SK-N-SH treated with all-trans-retinoic acid at 6 μM for 48 hours (cell line): ENCODE data around the gene BTG2.

Experiments used
- BACH2 ChIP-seq: fragments of 250-450 bp; sonication (Bioruptor Pico); IDR thresholded peaks from 2 replicates; pipeline ENCODE4 v1.9.0; 2021; ENCODE audit warnings: mild to moderate bottlenecking, borderline replicate concordance
- CSRNP3 ChIP-seq: fragments of 250-450 bp; sonication (Bioruptor Pico); IDR thresholded peaks from 2 replicates; pipeline ENCODE4 v1.5.1; 2021; ENCODE audit warnings: mild to moderate bottlenecking, moderate library complexity
- GLIS3 ChIP-seq: fragments of 250-450 bp; sonication (Bioruptor Pico); IDR thresholded peaks from 2 replicates; pipeline ENCODE4 v1.5.0; 2020; ENCODE audit warnings: mild to moderate bottlenecking, moderate library complexity
- OSR1 ChIP-seq: fragments of 250-450 bp; sonication (Bioruptor Pico); IDR thresholded peaks from 2 replicates; pipeline ENCODE4 v1.8.0; 2022; ENCODE audit warnings: moderate library complexity, mild to moderate bottlenecking, inconsistent platforms
- PATZ1 ChIP-seq: fragments of 250-450 bp; sonication (Bioruptor Pico); IDR thresholded peaks from 2 replicates; pipeline ENCODE4 v1.8.0; 2020; ENCODE audit warnings: mild to moderate bottlenecking, moderate library complexity, borderline replicate concordance
- PPARA ChIP-seq: fragments of 250-450 bp; sonication (Bioruptor Pico); IDR thresholded peaks from 2 replicates; pipeline ENCODE4 v1.5.0; 2020; ENCODE audit warnings: mild to moderate bottlenecking, borderline replicate concordance
- SNAI2 ChIP-seq: fragments of 250-450 bp; sonication (Bioruptor Pico); IDR thresholded peaks from 2 replicates; pipeline ENCODE4 v1.5.0; 2020; ENCODE audit warnings: mild to moderate bottlenecking, moderate library complexity
- TOX ChIP-seq: fragments of 250-450 bp; sonication (Bioruptor Pico); IDR thresholded peaks from 2 replicates; pipeline ENCODE4 v1.8.0; 2021; ENCODE audit warnings: mild to moderate bottlenecking, moderate library complexity, borderline replicate concordance
- TSHZ2 ChIP-seq: fragments of 250-450 bp; sonication (Bioruptor Pico); IDR thresholded peaks from 2 replicates; pipeline ENCODE4 v1.5.0; 2020; ENCODE audit warnings: mild to moderate bottlenecking, moderate library complexity
- ZFP3 ChIP-seq: fragments of 250-450 bp; sonication (Bioruptor Pico); IDR thresholded peaks from 2 replicates; pipeline ENCODE4 v1.5.0; 2020; ENCODE audit warnings: mild to moderate bottlenecking, moderate library complexity
- ZNF70 ChIP-seq: fragments of 450-650 bp; formaldehyde crosslinking; IDR thresholded peaks from 2 replicates; pipeline ENCODE4 v1.5.0; 2020; ENCODE audit warnings: mild to moderate bottlenecking, moderate library complexity
- ZNF8 ChIP-seq: fragments of 450-650 bp; formaldehyde crosslinking; IDR thresholded peaks from 2 replicates; pipeline ENCODE4 v1.5.0; 2020; ENCODE audit warnings: mild to moderate bottlenecking, moderate library complexity

GRCh38 chr1:203327684-203328457, 22.6 kb downstream of the BTG2 start:
- TF ChIP-seq BACH2 (no peak), ZFP3 (CRISPR knock-in tag) (no peak), TOX (CRISPR knock-in tag) (no peak), PPARA (CRISPR knock-in tag) (no peak), PATZ1 (CRISPR knock-in tag) (no peak), TSHZ2 (CRISPR knock-in tag) (no peak), ZNF8 (CRISPR knock-in tag) (no peak), SNAI2 (CRISPR knock-in tag) (no peak), GLIS3 (no peak), OSR1 (CRISPR knock-in tag) (no peak), CSRNP3 (CRISPR knock-in tag) (no peak), ZNF70 (CRISPR knock-in tag) (no peak)
